ENCODE results near the gene GJB3.

- TF ChIP-seq, protein P1, sequence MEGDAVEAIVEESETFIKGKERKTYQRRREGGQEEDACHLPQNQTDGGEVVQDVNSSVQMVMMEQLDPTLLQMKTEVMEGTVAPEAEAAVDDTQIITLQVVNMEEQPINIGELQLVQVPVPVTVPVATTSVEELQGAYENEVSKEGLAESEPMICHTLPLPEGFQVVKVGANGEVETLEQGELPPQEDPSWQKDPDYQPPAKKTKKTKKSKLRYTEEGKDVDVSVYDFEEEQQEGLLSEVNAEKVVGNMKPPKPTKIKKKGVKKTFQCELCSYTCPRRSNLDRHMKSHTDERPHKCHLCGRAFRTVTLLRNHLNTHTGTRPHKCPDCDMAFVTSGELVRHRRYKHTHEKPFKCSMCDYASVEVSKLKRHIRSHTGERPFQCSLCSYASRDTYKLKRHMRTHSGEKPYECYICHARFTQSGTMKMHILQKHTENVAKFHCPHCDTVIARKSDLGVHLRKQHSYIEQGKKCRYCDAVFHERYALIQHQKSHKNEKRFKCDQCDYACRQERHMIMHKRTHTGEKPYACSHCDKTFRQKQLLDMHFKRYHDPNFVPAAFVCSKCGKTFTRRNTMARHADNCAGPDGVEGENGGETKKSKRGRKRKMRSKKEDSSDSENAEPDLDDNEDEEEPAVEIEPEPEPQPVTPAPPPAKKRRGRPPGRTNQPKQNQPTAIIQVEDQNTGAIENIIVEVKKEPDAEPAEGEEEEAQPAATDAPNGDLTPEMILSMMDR (IDR thresholded peaks at IDR 0.05; ENCODE audit: low read depth, low read length), result no peak
- TF ChIP-seq EZH2phosphoT487 (IDR thresholded peaks at IDR 0.05; ENCODE audit: low read depth), result no peak
These were observed 22.3 kb upstream of the GJB3 start for GRCh38 chr1:34758751-34759150.
